ENCODE data around the gene SUMF1. TPM values are rescaled to one million over a fixed set of nuclear protein-coding genes. Genes with fewer than 3 reads are reported as not detected.
A peak's percentile ranks its signal among the peaks of the same experiment; 100 is the strongest.

SUMF1 gene
- total and polyA plus RNA-seq, 2 of the 13 experiments (the other 11 are each of a cell fraction or from before 2014, with no cell fraction given), result 18.5 to 28.9 TPM

- peak; percentile 84 for TF ChIP-seq IRF2 (CRISPR knock-in tag; IDR thresholded peaks at IDR 0.05)
- peak; percentile 89 for TF ChIP-seq CREM (IDR thresholded peaks at IDR 0.05)
- TF ChIP-seq CREM (CRISPR knock-in tag; IDR thresholded peaks at IDR 0.05), result no peak
- TF ChIP-seq POLR2G (IDR thresholded peaks at IDR 0.05; ENCODE audit: low read depth, low read length), result peak; percentile 98
- TF ChIP-seq GLI4 (CRISPR knock-in tag; IDR thresholded peaks at IDR 0.05; ENCODE audit: borderline replicate concordance), result no peak; the same call in 1 of the 2 replicates
- TF ChIP-seq ZNF260 (CRISPR knock-in tag; IDR thresholded peaks at IDR 0.05; ENCODE audit: borderline replicate concordance, low read depth), result no peak
- TF ChIP-seq ATF3 (CRISPR knock-in tag; IDR thresholded peaks at IDR 0.05), result 0 out of 2 replicates have a peak, but pooled peaks have one; percentile 21
- peak; percentile 40; the same call in 1 of the 2 replicates for TF ChIP-seq MYPOP (CRISPR knock-in tag; IDR thresholded peaks at IDR 0.05)
- TF ChIP-seq ZBTB20 (CRISPR knock-in tag; IDR thresholded peaks at IDR 0.05; ENCODE audit: borderline replicate concordance, low read depth), result 0 out of 2 replicates have a peak, but pooled peaks have one; percentile 32
- TF ChIP-seq HNF1B (CRISPR knock-in tag; IDR thresholded peaks at IDR 0.05), result peak; percentile 82
- no peak for TF ChIP-seq HNRNPH1 (optimal IDR thresholded peaks at IDR 0.05; ENCODE audit: low read depth, low read length)
- no peak; the same call in 1 of the 2 replicates for TF ChIP-seq CHCHD3 (CRISPR knock-in tag; IDR thresholded peaks at IDR 0.05)
- no peak for TF ChIP-seq THAP7 (CRISPR knock-in tag; IDR thresholded peaks at IDR 0.05)
- no peak for TF ChIP-seq ZNF362 (CRISPR knock-in tag; IDR thresholded peaks at IDR 0.05; ENCODE audit: borderline replicate concordance)
- peak; percentile 41; the same call in 1 of the 2 replicates for TF ChIP-seq ZNF724P (CRISPR knock-in tag; IDR thresholded peaks at IDR 0.05; ENCODE audit: borderline replicate concordance)
- TF ChIP-seq ZFP91 (CRISPR knock-in tag; IDR thresholded peaks at IDR 0.05; ENCODE audit: borderline replicate concordance), result peak; percentile 96
- TF ChIP-seq SMYD3 (CRISPR knock-in tag; IDR thresholded peaks at IDR 0.05), result no peak
- TF ChIP-seq U2AF1 (optimal IDR thresholded peaks at IDR 0.05; ENCODE audit: low read depth, low read length), result peak; percentile 40
- TF ChIP-seq E2F2 (CRISPR knock-in tag; IDR thresholded peaks at IDR 0.05; ENCODE audit: borderline replicate concordance), result peak; percentile 49; the same call in 1 of the 2 replicates
These were observed 26.2 kb upstream of the SUMF1 start, which contains the start of gene ITPR1 (continued) for GRCh38 chr3:4493014-4493940.
